HG02642 (cell line): ENCODE results near the gene VPREB1.
"Not testable (repeated sequence)": the region's sequence is repeated elsewhere in the genome, so short reads cannot be mapped to it uniquely, and the experiment has no call there.

Experiments
- ATAC-seq: cut with Tn5 transposase; IDR thresholded peaks from one replicate; pipeline ENCODE4 v1.9.1; 2021; ENCODE audit warnings: mild to moderate bottlenecking; ENCODE audit not compliant: unreplicated experiment, poor library complexity

The VPREB1 gene

DNA sequence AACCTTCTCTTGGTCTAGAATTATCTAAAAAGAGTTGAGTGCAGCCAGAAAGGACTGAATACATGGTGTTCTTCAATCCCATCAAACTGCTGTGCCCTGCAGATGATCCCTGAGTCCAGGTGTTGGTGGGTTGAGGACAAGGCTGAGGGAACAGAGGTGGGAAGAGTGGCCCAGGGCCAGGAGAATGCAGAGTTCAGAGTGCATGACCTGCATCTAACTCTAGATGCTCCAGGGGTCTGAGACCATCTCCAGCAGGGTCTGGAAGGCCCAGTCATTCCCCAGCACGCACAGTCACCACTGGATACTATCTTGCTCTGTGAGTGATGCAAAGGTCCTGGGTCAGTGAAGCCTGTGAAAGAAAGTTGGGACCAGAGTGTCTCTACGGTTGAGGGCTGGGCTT, 2.1 kb upstream of the VPREB1 start:
- ATAC-seq: no peak

DNA sequence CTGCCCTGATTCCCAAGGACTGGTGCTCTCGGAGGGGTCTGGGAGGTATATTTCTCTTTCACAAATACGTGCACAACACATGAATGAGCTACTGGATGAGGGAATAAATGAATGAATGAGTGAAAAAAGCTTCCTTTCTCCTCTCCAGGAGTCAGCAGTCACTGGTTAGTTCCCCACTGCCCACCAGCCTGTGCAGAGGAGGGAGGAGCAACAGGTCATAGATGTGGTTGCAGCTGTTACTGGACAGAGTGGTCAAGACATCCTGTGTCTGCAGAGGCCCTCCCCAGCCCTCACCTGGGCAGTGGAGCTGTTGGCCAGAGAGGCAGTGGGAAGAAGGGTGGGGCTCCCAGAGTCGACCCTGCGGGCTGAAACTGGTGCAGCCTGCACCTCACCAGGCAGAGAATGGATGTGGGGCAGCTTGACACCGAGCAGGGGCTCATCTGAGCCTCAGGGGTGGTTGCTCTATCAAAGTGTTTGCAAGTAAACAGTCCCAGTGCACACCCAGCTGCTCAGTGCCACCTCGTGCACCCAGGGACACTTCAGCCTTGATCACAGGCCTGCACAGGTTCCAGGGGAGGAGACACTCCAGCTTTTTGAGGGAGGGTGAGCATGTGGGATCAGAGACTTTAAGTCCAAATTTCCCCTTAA, 1.4 kb upstream of the VPREB1 start:
- no peak for ATAC-seq

DNA sequence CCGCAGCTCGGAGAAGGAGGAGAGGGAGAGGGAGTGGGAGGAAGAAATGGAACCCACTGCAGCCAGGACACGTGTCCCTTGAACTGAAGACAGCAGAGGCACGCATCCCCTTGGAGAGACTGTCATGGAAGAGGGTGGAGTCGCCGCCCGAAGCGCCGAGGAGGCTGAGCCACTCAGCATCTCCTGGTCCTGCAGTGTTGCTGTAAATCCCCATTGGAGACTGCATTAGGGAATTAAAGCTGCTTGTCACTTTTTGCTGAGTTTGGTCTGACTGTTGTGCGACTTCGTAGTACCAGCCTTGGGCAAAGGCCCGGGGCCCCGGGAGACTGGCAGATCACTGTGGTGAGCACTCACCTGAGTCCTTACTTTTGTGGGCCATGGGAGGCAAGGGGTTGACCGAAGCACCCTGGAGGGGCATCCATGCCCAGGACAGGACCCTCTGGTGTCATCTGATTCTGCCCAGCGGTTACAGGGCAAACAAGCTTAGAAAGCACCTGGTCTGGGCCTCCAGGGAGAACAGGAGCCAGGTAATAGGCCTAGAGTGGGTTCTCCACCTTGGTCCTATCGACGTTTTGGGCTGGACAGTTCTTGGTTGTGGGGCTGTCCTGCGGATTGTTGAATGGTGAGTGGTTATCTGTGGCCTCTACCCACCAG, 797 bp downstream of the VPREB1 start:
- ATAC-seq: no peak

DNA sequence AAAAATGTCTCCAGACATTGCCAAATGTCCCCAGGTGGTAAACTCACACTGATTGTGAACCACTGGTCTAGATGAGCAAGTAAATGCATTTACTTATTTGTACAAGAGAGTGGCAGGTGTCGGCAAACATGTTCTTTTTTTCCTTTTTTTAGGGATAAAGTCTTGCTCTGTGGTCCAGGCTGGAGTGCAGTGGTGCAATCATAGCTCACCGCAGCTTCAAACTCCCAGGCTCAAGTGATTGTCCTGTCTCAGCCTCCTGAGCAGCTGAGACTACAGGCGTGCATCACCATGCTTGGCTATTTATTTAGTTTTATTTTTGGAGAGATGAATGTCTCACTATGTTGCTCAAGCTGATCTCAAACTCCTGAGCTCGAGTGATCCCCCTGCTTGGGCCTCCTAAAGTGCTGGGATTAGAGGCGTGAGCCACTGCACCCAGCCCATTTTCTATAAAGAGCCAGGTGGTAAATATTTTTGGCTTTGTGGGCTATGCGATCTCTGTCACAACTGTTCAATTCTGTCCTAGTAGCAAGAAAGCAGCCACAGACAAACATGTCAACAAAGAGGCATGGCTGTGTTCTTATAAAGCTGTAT, 1.4 kb downstream of the VPREB1 start:
- ATAC-seq: no peak

DNA sequence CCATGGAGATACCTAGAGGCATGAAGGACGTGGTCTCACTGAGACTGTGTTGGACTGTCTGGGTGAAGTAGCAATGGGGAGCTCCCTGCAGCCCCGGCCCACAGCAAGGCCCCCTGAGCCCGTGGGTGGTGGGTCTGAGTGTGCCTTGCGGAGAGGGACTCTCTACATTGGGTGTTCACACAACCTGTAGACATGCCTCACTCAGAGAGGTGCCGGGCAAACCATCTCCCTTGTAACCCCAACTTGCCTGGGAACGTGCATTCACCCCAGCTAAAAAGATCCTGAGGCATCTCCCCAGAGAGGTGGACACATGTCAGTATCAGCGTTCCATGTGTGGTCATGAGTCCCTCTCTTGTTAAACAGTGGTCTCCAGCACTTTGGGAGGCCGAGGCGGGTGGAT, 2.1 kb downstream of the VPREB1 start:
- ATAC-seq: no peak

DNA sequence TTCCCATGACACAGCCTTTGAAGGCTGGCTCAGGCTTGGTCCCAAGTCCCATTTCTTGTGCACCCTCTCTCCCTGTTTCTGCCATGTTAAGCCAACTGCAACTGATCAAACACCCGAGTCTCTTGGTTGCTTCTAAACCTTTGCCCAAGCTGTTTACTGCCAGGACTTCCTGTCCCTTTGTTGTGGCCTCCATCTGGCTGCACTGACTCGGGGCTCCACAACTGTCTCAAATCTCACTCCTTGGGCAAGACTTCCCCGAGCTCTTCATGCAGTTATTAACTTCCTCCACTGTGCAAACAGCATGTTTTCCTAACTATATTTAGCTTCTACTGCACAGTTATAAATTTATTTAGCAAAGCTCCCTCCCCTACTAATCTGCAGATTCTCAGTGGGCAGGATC, 4.3 kb downstream of the VPREB1 start:
- ATAC-seq: no peak

DNA sequence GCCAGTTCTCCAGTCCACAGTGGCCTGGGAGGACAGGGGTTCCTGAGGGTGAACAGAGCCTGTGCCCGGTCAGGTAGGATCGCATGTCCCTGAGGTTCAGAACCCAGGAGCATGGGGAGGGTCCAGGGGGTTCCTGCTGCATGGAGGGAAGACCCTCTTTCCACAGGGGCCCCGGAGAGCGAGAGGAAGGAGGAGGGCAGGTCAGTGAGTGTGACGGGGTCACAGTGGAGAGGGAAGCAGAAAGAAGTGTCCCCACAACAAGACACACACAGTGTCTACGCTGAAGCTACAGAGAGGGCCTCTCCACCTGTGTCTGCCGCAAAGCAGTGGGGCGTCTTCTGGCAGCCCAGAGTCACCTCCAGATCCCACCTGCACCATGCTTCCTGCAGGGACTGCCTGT, 6.1 kb downstream of the VPREB1 start:
- not testable (repeated sequence) for ATAC-seq

DNA sequence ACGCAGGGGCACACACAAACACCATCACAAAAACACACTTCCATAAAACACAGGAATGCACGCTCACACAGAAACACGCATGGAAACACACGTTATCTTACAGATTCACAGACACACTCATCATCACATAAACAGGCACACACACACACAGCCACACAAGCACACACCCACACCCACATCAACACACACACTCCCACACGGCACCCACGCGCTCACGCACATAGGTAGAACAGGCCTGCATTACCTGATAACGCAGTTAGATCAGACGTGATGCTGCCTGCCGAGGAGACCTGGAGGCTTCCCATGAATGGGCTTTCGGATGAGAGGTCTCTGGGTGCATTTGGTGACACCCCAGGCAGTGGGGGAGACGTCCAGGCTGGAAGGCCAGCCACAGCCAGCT, 11.5 kb downstream of the VPREB1 start:
- not testable (repeated sequence) for ATAC-seq

DNA sequence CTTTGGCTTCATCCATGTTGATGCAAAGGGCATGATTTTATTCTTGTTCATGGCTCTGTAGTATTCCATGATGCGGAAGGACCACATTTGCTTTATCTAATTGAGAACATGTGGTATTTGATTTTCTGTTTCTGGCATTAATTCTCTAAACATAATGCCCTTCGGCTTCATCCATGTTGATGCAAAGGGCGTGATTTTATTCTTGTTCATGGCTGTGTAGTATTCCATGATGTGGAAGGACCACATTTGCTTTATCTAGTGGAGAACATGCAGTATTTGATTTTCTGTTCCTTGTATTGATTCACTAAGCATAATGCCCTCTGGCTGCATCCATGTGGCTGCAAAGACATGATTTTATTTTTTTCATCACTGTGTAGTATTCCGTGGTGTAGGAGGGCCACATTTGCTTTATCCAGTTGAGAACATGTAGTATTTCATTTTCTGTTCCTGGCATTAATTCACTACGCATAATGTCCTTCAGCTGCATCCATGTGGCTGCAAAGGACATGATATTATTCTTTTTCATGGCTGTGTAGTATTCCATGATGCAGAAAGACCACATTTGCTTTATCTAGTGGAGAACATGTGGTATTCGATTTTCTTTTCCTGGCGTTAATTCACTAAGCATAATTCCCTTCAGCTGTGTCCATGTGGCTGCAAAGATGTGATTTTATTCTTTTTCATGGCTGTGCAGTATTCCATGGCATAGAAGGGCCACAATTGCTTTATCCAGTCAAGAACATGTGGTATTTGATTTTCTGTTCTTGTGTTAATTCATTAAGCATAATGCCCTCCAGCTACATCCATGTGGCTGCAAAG, 14.2 kb downstream of the VPREB1 start:
- not testable (repeated sequence) for ATAC-seq

DNA sequence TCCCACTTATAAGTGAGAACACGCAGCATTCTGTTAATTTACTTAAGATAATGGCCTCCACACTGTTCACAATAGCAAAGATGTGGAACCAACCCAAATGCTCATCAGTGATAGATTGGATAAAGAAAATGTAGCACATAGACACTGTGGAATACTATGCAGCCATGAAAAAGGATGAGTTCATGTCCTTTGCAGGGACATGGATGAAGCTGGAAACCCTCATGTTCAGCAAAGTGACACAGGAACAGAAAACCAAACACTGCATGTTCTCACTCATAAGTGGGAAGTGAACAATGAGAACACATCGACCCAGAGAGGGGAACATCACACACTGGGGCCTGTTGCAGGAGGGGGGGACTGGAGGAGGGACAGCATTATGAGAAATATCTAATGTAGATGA, 15.6 kb downstream of the VPREB1 start:
- not testable (repeated sequence) for ATAC-seq

DNA sequence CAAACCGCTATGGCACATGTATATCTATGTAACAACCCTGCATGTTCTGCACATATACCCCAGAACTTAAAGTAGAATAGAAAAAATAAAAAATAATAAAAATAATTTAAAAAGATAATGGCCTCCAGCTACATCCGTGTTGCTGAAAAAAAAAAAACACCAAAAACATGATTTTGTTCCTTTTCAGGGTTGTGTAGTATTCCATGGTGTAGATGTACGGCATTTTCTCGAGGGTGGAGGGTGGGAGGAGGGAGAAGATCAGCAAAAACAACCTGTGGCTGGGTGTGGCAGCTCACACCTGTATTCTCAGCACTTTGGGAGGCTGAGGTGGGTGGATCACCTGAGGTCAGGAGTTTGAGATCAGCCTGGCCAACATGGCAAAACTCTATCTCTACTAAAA, 16.0 kb downstream of the VPREB1 start:
- ATAC-seq: not testable (repeated sequence)

DNA sequence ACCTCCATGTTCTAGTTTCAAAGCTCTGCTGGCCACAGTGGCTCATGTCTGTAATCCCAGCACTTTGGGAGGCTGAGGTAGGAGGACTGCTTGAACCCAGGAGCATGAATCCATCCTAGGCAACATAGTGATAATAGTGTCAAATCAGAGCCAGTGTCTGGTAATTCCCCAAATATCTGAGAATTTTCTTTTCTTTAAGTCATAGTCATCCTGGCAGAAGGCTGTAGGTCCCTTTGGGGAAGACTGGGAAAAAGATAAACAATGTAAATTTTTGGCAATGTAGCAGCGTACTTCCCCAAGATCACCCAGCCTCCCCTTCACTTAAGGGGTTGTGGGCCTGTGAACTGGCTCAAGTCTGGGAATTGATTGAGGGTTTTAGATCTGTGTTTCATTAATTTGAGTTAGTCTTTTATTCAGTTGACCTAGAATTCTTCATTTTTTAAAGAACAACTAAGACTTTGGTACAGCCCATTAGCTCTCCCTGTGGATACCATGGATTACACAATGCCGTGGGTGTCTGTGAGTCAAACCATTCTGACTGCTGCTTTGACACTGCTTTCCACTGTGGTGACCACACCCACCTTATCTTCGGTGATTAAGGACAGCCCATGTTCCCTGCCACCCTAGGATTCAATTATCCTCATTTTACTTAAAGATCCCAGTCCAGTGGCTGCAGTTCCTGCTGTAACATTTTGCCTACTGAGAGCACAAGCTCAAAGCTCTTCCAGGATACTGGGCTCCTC, 17.9 kb downstream of the VPREB1 start:
- ATAC-seq: not testable (repeated sequence)

DNA sequence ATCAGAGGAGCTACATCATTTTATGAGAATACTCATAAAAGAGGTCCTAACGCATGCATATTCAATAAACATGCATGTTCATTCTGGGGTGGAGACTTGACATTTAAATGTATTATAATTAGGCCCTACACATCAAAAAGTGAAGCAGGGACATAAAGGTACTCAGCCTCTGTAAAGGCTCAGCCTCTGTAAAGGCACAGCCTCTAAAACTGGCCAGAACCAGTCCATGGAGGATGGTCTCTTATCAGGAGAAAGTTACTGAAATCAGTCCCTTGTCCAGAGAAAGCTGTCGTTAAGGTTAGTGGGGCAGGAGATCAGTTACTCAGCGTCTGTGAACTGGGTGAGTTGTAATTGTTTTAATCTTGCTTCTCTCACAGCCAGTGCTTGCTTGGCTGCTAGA, 19.2 kb downstream of the VPREB1 start:
- not testable (repeated sequence) for ATAC-seq

DNA sequence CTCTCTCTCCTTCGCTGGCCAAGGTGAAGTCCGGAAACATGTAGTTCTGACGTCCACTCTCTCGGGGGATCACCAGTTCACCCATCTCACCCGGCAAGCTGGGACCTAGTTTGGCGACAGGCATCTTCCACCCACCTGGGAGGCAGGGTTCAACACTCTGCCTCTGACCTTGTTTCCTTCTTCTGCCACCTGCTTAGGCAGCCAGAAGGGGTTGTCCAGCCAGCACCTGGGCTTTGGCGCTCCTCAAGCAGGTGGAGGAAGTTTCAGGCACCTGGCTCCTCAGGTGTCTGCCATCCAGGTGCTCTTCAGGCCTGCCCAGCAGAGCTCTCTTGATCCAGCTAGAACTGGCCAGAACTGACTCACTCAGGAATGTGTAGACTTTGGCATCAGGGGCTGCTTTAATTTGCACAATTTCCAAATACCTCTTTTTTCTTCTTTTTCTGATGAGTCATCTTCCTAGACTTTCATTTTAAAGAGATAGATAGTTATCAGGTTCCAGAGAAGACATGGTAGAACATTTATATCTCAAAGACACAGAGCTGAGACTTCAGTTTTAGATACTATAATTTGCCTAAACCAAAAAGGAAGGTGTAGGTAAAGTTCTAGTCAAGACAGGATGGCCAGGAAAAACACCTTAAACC, 25.6 kb downstream of the VPREB1 start:
- ATAC-seq: not testable (repeated sequence)

DNA sequence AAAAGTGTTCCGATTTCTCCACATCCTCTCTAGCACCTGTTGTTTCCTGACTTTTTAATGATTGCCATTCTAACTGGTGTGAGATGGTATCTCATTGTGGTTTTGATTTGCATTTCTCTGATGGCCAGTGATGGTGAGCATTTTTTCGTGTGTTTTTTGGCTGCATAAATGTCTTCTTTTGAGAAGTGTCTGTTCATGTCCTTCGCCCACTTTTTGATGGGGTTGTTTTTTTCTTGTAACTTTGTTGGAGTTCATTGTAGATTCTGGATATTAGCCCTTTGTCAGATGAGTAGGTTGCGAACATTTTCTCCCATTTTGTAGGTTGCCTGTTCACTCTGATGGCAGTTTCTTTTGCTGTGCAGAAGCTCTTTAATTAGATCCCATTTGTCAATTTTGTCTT, 32.8 kb downstream of the VPREB1 start:
- not testable (repeated sequence) for ATAC-seq

DNA sequence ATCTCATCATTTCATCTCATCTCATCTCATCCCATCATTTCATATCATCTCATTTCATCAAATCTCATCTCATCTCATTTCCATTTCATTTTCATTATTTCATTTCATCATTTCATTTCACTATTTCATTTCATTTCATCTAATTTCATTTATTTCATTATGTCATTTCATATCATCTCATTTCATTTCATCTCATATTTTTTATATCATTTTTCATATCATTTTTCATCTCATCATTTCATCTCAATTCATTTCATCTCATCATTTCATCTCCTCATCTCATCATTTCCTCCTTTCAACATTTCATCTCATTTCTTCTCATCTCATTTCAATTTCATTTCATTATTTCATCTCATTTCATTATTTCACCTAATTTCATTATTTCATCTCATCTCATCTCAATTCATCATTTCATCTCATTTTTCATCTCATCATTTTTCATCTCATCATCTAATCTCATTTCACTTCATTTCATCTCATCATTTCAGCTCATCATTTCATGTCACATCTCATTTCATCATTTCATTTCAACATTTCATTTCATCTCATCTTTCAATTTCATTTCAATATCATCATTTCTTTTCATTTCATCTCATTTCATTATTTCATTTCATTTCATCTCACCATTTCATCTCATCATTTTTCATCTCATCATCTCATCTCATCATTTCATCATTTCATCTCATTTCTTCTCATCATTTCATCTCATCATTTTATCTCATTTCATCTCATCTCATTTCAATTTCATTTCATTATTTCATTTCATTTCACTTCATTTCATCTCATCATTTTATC, 40.6 kb downstream of the VPREB1 start:
- not testable (repeated sequence) for ATAC-seq

DNA sequence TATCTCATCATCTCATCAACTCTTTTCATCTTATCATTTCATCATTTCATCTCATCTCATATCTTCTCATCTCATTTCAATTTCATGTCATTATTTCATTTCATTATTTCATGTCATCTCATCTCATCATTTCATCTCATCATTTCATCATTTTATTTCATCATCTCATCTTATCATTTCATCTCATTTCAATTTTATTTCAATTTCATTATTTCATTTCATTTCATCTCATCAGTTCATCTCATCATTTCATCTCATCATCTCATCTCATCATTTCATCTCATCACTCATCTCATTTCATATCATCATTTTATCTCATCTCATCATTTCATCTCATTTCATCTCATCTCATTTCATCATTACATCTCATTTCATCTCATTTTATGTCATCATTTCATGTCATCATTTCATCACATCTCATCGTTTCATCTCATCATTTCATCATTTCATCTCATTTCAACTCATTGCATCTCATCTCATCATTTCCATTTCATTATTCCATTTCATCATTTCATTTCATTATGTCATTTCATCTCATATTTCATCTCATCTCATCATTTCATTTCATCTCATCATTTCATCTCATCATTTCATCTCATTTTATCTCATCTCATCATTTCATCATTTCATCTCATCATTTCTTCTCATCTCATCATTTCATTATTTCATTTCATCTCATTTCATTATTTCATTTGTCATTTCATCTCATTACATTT, 42.0 kb downstream of the VPREB1 start:
- ATAC-seq: not testable (repeated sequence)

DNA sequence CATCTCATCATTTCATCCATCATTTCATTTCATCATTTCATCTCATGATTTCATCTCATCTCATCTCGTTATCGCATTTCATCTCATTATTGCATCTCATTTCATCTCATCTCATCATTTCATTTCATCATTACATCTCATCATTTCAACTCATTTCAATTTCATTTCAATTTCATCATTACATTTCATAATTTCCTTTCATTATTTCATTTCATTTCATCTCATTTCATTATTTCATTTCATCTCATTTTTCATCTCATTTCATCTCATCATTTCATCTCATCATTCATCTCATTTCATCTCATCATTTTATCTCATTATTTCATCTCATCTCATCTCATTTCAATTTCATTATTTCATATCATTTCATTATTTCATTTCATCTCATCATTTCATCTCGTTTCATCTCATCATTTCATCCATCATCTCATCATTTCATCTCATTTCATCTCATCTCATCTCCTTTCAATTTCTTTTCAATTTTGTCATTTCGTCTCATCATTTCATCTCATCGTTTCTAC, 42.6 kb downstream of the VPREB1 start:
- ATAC-seq: not testable (repeated sequence)
